K562 (cell line): ENCODE results near the gene CLDN15. TPM values are rescaled to one million over a fixed set of nuclear protein-coding genes. Genes with fewer than 3 reads are reported as not detected.

Experiments
- BRCA1 ChIP-seq, 2 experiments: fragments of 450-650 bp in 1 of 2; sonication (generic) in 1 of 2; formaldehyde crosslinking in 1 of 2; IDR thresholded peaks; 2 replicates each; pipeline versions ENCODE4 v1.5.0 to v1.6.1; 2017 to 2020; ENCODE audit warnings: mild to moderate bottlenecking in 1 of 2, missing genetic modification reagents in 1 of 2
- CREM ChIP-seq: IDR thresholded peaks from 2 replicates; pipeline ENCODE4 v1.6.1; 2014; ENCODE audit warnings: antibody characterized with exemption, low read depth
- CTCF ChIP-seq, 3 experiments: IDR thresholded peaks in 2 of 3; conservative IDR thresholded peaks in 1 of 3; 2 replicates each; pipeline ENCODE4 v1.5.1; 2011 to 2012; ENCODE audit warnings: low read length in 3 of 3, mild to moderate bottlenecking in 3 of 3, control low read depth in 2 of 3, improper control_type of control experiment in 1 of 3, inconsistent platforms in 1 of 3, low read depth in 1 of 3, mixed read lengths in 1 of 3, moderate library complexity in 1 of 3; ENCODE audit not compliant: insufficient read depth in 2 of 3
- EGR1 ChIP-seq: fragments of 450-650 bp; conservative IDR thresholded peaks from 2 replicates; pipeline ENCODE4 v1.6.1; 2017; ENCODE audit warnings: mild to moderate bottlenecking
- ELF2 ChIP-seq: fragments of 250-450 bp; sonication (Bioruptor Pico); IDR thresholded peaks from 2 replicates; pipeline ENCODE4 v1.5.0; 2021; ENCODE audit warnings: mild to moderate bottlenecking
- FOSL1 ChIP-seq: fragments of 200-800 bp; sonication (Bioruptor generic); conservative IDR thresholded peaks from 2 replicates; pipeline ENCODE4 v1.6.1; 2016; ENCODE audit warnings: missing genetic modification characterization, missing compliant biosample characterization
- FOXA1 ChIP-seq: fragments of 450-650 bp; IDR thresholded peaks from 2 replicates; pipeline ENCODE4 v1.6.1; 2016; ENCODE audit warnings: mild to moderate bottlenecking, borderline replicate concordance
- HDAC2 ChIP-seq: fragments of 450-650 bp; IDR thresholded peaks from 2 replicates; pipeline ENCODE4 v1.6.1; 2016; ENCODE audit warnings: mild to moderate bottlenecking
- HES1 ChIP-seq: fragments of 450-650 bp; IDR thresholded peaks from 2 replicates; pipeline ENCODE4 v1.6.1; 2016; ENCODE audit warnings: low read depth, mild to moderate bottlenecking, moderate library complexity
- IRF1 ChIP-seq: sonication (generic); formaldehyde crosslinking; IDR thresholded peaks from 2 replicates; pipeline ENCODE4 v1.8.0; 2022; ENCODE audit warnings: missing genetic modification reagents, mild to moderate bottlenecking, borderline replicate concordance
- KLF13 ChIP-seq: fragments of 450-650 bp; IDR thresholded peaks from 2 replicates; pipeline ENCODE4 v1.6.1; 2016; ENCODE audit warnings: missing genetic modification characterization, low read depth, mild to moderate bottlenecking, missing compliant biosample characterization, moderate library complexity, borderline replicate concordance
- OTX1 ChIP-seq: fragments of 450-650 bp; formaldehyde crosslinking; IDR thresholded peaks from 2 replicates; pipeline ENCODE4 v1.4.0; 2022; ENCODE audit warnings: mild to moderate bottlenecking
- RBFOX2 ChIP-seq: fragments of 200-400 bp; formaldehyde crosslinking; IDR thresholded peaks from 2 replicates; pipeline ENCODE4 v1.6.1; 2017; ENCODE audit warnings: low read depth, mild to moderate bottlenecking, low read length, moderate library complexity
- SAFB ChIP-seq: fragments of 200-400 bp; formaldehyde crosslinking; IDR thresholded peaks from 2 replicates; pipeline ENCODE4 v1.6.1; 2017; ENCODE audit warnings: low read depth, low read length, borderline replicate concordance
- TRIM24 ChIP-seq, 2 experiments: fragments of 450-650 bp; IDR thresholded peaks; 2 replicates each; pipeline ENCODE4 v1.6.1; 2016
- ZBTB34 ChIP-seq: fragments of 250-450 bp; sonication (Bioruptor Pico); IDR thresholded peaks from 2 replicates; pipeline ENCODE4 v1.8.0; 2021; ENCODE audit warnings: mild to moderate bottlenecking, moderate library complexity
- ZBTB7A ChIP-seq: IDR thresholded peaks from 2 replicates; pipeline ENCODE4 v1.6.1; 2011; ENCODE audit warnings: low read depth, mild to moderate bottlenecking, low read length, moderate library complexity, borderline replicate concordance; ENCODE audit not compliant: control insufficient read depth
- ZBTB8A ChIP-seq: fragments of 450-650 bp; IDR thresholded peaks from 2 replicates; pipeline ENCODE4 v1.6.1; 2018; ENCODE audit warnings: mild to moderate bottlenecking, moderate library complexity; ENCODE audit not compliant: partially characterized antibody
- ZC3H11A ChIP-seq: IDR thresholded peaks from 2 replicates; pipeline ENCODE4 v1.6.1; 2012; ENCODE audit warnings: low read depth, low read length, improper control_type of control experiment
- ZNF140 ChIP-seq: fragments of 250-450 bp; sonication (Bioruptor Pico); IDR thresholded peaks from 2 replicates; pipeline ENCODE4 v1.8.0; 2021; ENCODE audit warnings: moderate library complexity, mild to moderate bottlenecking, inconsistent platforms
- ZNF197 ChIP-seq: fragments of 200-800 bp; sonication (Bioruptor generic); IDR thresholded peaks from 2 replicates; pipeline ENCODE4 v1.6.1; 2016; ENCODE audit warnings: low read depth, missing genetic modification characterization, missing compliant biosample characterization
- polyA plus RNA-seq, 8 experiments: library from polyadenylated mRNA; depleted of rRNA in 4 of 8; stranded (reverse) in 5 of 8; unstranded in 3 of 8; fragments of >200 nt; fragmentation: Nextera tagmentation in 2 of 8; fragmentation: Illumina TruSeq in 1 of 8; extraction: Ambion mirVana in 2 of 8; extraction: Trizol in 1 of 8; gene quantifications; 2 replicates each; pipeline versions ENCODE4 v1.2.1 to v1.2.3, GENCODE V29; 2011 to 2014; ENCODE audit warnings: inconsistent platforms in 1 of 8, missing spikeins in 1 of 8
- total RNA-seq, 7 experiments: library from RNA; depleted of rRNA in 6 of 7; stranded (reverse); fragments of >200 nt in 6 of 7; fragmentation: Illumina TruSeq in 2 of 7; extraction: Trizol in 2 of 7; gene quantifications; 2 replicates each; pipeline versions ENCODE4 v1.2.1 to v1.2.3, GENCODE V29; 2011 to 2021; ENCODE audit warnings: low replicate concordance in 1 of 7

CLDN15 gene
- total and polyA plus RNA-seq, 9 of the 15 experiments (the other 6 are each of a cell fraction or from before 2014, with no cell fraction given), result 0.32 to 14.5 (median 7.4) TPM

GRCh38 chr7:101217388-101218235 is 20.0 kb downstream of the CLDN15 start, which contains the start of the genes PLOD3 and ZNHIT1 (continued):
- TF ChIP-seq BRCA1 (IDR thresholded peaks at IDR 0.05) (no peak), BRCA1 (CRISPR knock-in tag; IDR thresholded peaks at IDR 0.05) (no peak), SAFB (peak; percentile 1; the same call in 1 of the 2 replicates), CREM (peak; percentile 79), ZNF197 (CRISPR knock-in tag) (peak; percentile 61), OTX1 (CRISPR knock-in tag) (peak; percentile 66; the same call in 1 of the 2 replicates), HES1 (0 out of 2 replicates have a peak, but pooled peaks have one; percentile 40), KLF13 (peak; percentile 9; the same call in 1 of the 2 replicates), HDAC2 (no peak), ZC3H11A (no peak), TRIM24 (IDR thresholded peaks at IDR 0.05) (0 out of 4 replicates have a peak, but pooled peaks of 1 of the 2 experiments have one; percentile 56), ZNF140 (no peak), RBFOX2 (peak; percentile 83), ELF2 (CRISPR knock-in tag) (peak; percentile 92), ZBTB34 (CRISPR knock-in tag) (no peak), CTCF (IDR thresholded peaks at IDR 0.05 in 2 of 3, conservative IDR thresholded peaks at IDR 0.05 in 1 of 3; ENCODE audit: insufficient read depth in 2 of 3, low read depth in 1 of 3, low read length in 3 of 3) (peak; percentile 6 to 49 (median 36); a peak in 3 of 6 replicates), IRF1 (CRISPR knock-in tag) (no peak), ZBTB8A (no peak), FOSL1 (tag) (peak; percentile 87), ZBTB7A (peak; percentile 97), EGR1 (peak; percentile 97), FOXA1 (no peak)
